IMR-90 (cell line): ENCODE data around the gene ATOH8. TPM values are rescaled to one million over a fixed set of nuclear protein-coding genes. Genes with fewer than 3 reads are reported as not detected.

Source experiments
- ATAC-seq: fragments of 200-7000 bp; cut with Tn5 transposase; 2 replicates; pipeline ENCODE4 v1.9.1; 2020; ENCODE audit warnings: low read depth, mild to moderate bottlenecking, moderate library complexity
- BruUV-seq: library from RNA; stranded (reverse); fragments of 400-500 nt; replicated peaks from 2 replicates; lab custom pipeline; 2021; lab: Mats Ljungman, UMichigan
- CTCF ChIA-PET: fragments of 300-600 bp; formaldehyde crosslinking; extraction: SDS; loops from one replicate; lab custom pipeline; 2021; ENCODE audit warnings: antibody characterized with exemption; lab: Yijun Ruan, JAX
- POLR2A ChIA-PET: fragments of 300-600 bp; sonication (Branson Sonifier 250); formaldehyde crosslinking; loops from one replicate; lab custom pipeline; 2022; ENCODE audit warnings: antibody characterized with exemption; ENCODE audit not compliant: unreplicated experiment; lab: Charles Lee
- DNase-seq: peaks from one replicate; pipeline ENCODE4 v3.0.0; 2013
- H2AFZ ChIP-seq: replicated peaks from 2 replicates; pipeline ENCODE3; 2013; ENCODE audit warnings: low read length, mild to moderate bottlenecking; ENCODE audit not compliant: poor library complexity
- H2AK5ac ChIP-seq: 2 replicates; pipeline ENCODE4 v1.6.1; 2013; ENCODE audit warnings: low read depth, low read length, inconsistent platforms
- H2AK9ac ChIP-seq: replicated peaks from 2 replicates; pipeline ENCODE3; 2013; ENCODE audit warnings: mild to moderate bottlenecking, low read depth, low read length, moderate library complexity; ENCODE audit not compliant: poor library complexity
- H2BK120ac ChIP-seq: 2 replicates; pipeline ENCODE4 v1.6.1; 2013; ENCODE audit warnings: low read depth, low read length, inconsistent platforms
- H2BK15ac ChIP-seq: 3 replicates; pipeline ENCODE4 v1.6.1; 2013; ENCODE audit warnings: low read depth, low read length, inconsistent platforms
- H2BK20ac ChIP-seq: 2 replicates; pipeline ENCODE4 v1.6.1; 2013; ENCODE audit warnings: low read depth, mild to moderate bottlenecking, inconsistent platforms, low read length, moderate library complexity
- H2BK5ac ChIP-seq: 2 replicates; pipeline ENCODE4 v1.6.1; 2013; ENCODE audit warnings: mild to moderate bottlenecking, low read depth, low read length, inconsistent platforms; ENCODE audit not compliant: poor library complexity, severe bottlenecking
- H3K14ac ChIP-seq: replicated peaks from 2 replicates; pipeline ENCODE4 v1.6.1; 2013; ENCODE audit warnings: low read depth, low read length, inconsistent platforms
- H3K18ac ChIP-seq: 2 replicates; pipeline ENCODE4 v1.6.1; 2013; ENCODE audit warnings: low read depth, low read length, control low read depth
- H3K23ac ChIP-seq: 2 replicates; pipeline ENCODE4 v1.6.1; 2013; ENCODE audit warnings: low read depth, low read length, inconsistent platforms
- H3K27ac ChIP-seq: 2 replicates; pipeline ENCODE4 v1.5.1; 2013; ENCODE audit warnings: mild to moderate bottlenecking, control low read depth, low read length; ENCODE audit not compliant: insufficient read depth
- H3K27me3 ChIP-seq: 2 replicates; pipeline ENCODE4 v1.6.1; 2013; ENCODE audit warnings: low read length; ENCODE audit not compliant: control insufficient read depth, insufficient read depth
- H3K36me3 ChIP-seq: 2 replicates; pipeline ENCODE4 v1.6.1; 2013; ENCODE audit warnings: low read length, mixed read lengths; ENCODE audit not compliant: control insufficient read depth, insufficient read depth
- H3K4ac ChIP-seq: 2 replicates; pipeline ENCODE4 v1.6.1; 2013; ENCODE audit warnings: low read depth, low read length, inconsistent platforms
- H3K4me1 ChIP-seq: 2 replicates; pipeline ENCODE4 v1.6.1; 2013; ENCODE audit warnings: low read length, mixed read lengths; ENCODE audit not compliant: control insufficient read depth, insufficient read depth
- H3K4me2 ChIP-seq: 2 replicates; pipeline ENCODE4 v1.6.1; 2013; ENCODE audit warnings: low read depth, mild to moderate bottlenecking, control low read depth, low read length, moderate library complexity
- H3K4me3 ChIP-seq: 2 replicates; pipeline ENCODE4 v1.5.1; 2013; ENCODE audit warnings: low read depth, mild to moderate bottlenecking, control low read depth, low read length, moderate library complexity; ENCODE audit not compliant: insufficient read depth
- H3K56ac ChIP-seq: 2 replicates; pipeline ENCODE4 v1.6.1; 2013; ENCODE audit warnings: low read length, inconsistent platforms; ENCODE audit not compliant: insufficient read depth; ENCODE audit errors: extremely low read depth
- H3K79me1 ChIP-seq, 2 experiments: 2 replicates each; pipeline ENCODE4 v1.6.1; 2013; ENCODE audit warnings: low read length in 2 of 2, inconsistent platforms in 1 of 2, low read depth in 1 of 2
- H3K9ac ChIP-seq: 2 replicates; pipeline ENCODE4 v1.6.1; 2013; ENCODE audit warnings: low read depth, low read length, control low read depth
- H3K9me1 ChIP-seq: 2 replicates; pipeline ENCODE4 v1.6.1; 2013; ENCODE audit warnings: low read length, inconsistent platforms; ENCODE audit not compliant: insufficient read depth
- H3K9me3 ChIP-seq: 2 replicates; pipeline ENCODE4 v1.6.1; 2013; ENCODE audit warnings: low read length; ENCODE audit not compliant: control insufficient read depth, insufficient read depth
- H4K20me1 ChIP-seq: 2 replicates; pipeline ENCODE4 v1.6.1; 2013; ENCODE audit warnings: low read length, inconsistent platforms; ENCODE audit not compliant: insufficient read depth
- H4K5ac ChIP-seq: 2 replicates; pipeline ENCODE4 v1.6.1; 2013; ENCODE audit warnings: mild to moderate bottlenecking, low read depth, low read length, control low read depth
- H4K8ac ChIP-seq, 2 experiments: 2 replicates each; pipeline ENCODE4 v1.6.1; 2013; ENCODE audit warnings: low read depth in 2 of 2, low read length in 2 of 2, control low read depth in 1 of 2, inconsistent platforms in 1 of 2
- H4K91ac ChIP-seq: 2 replicates; pipeline ENCODE4 v1.6.1; 2013; ENCODE audit warnings: low read depth, low read length, inconsistent platforms; ENCODE audit not compliant: insufficient read depth
- BHLHE40 ChIP-seq: fragments of 150-350 bp; IDR thresholded peaks from 2 replicates; pipeline ENCODE4 v1.6.1; 2016; ENCODE audit warnings: mild to moderate bottlenecking, low read depth, low read length
- CEBPB ChIP-seq: IDR thresholded peaks from 2 replicates; pipeline ENCODE4 v1.6.1; 2012; ENCODE audit warnings: low read depth, low read length, improper control_type of control experiment
- CHD1 ChIP-seq: IDR thresholded peaks from 2 replicates; pipeline ENCODE4 v1.6.1; 2012; ENCODE audit warnings: low read depth, low read length, improper control_type of control experiment
- CTCF ChIP-seq: conservative IDR thresholded peaks from 2 replicates; pipeline ENCODE4 v1.5.1; 2012; ENCODE audit warnings: mild to moderate bottlenecking, low read depth, low read length, improper control_type of control experiment
- FOS ChIP-seq: fragments of 150-350 bp; IDR thresholded peaks from 2 replicates; pipeline ENCODE4 v1.6.1; 2016; ENCODE audit warnings: low read depth, low read length
- MAFK ChIP-seq: IDR thresholded peaks from 2 replicates; pipeline ENCODE4 v1.6.1; 2012; ENCODE audit warnings: low read depth, low read length, improper control_type of control experiment
- MAZ ChIP-seq: IDR thresholded peaks from 2 replicates; pipeline ENCODE4 v1.6.1; 2012; ENCODE audit warnings: low read depth, mild to moderate bottlenecking, low read length, improper control_type of control experiment, moderate library complexity, borderline replicate concordance
- MXI1 ChIP-seq: IDR thresholded peaks from 2 replicates; pipeline ENCODE4 v1.6.1; 2012; ENCODE audit warnings: low read depth, mild to moderate bottlenecking, low read length, moderate library complexity, borderline replicate concordance
- NFE2L2 ChIP-seq: fragments of 150-350 bp; IDR thresholded peaks from 2 replicates; pipeline ENCODE4 v1.6.1; 2016; ENCODE audit warnings: low read depth, mild to moderate bottlenecking, low read length
- POLR2A ChIP-seq: IDR thresholded peaks from 2 replicates; pipeline ENCODE4 v1.6.1; 2012; ENCODE audit warnings: mild to moderate bottlenecking, low read depth, low read length
- RAD21 ChIP-seq: IDR thresholded peaks from 2 replicates; pipeline ENCODE4 v1.6.1; 2012; ENCODE audit warnings: low read length, improper control_type of control experiment
- RCOR1 ChIP-seq: IDR thresholded peaks from 2 replicates; pipeline ENCODE4 v1.6.1; 2012; ENCODE audit warnings: mild to moderate bottlenecking, low read length, improper control_type of control experiment; ENCODE audit not compliant: insufficient replicate concordance
- RFX5 ChIP-seq: IDR thresholded peaks from 2 replicates; pipeline ENCODE4 v1.8.0; 2012; ENCODE audit warnings: low read depth, mild to moderate bottlenecking, low read length, moderate library complexity
- SMC3 ChIP-seq: fragments of 150-350 bp; IDR thresholded peaks from 2 replicates; pipeline ENCODE4 v1.6.1; 2016; ENCODE audit warnings: low read depth, mild to moderate bottlenecking, antibody characterized with exemption, low read length, moderate library complexity
- USF2 ChIP-seq: fragments of 150-350 bp; IDR thresholded peaks from 2 replicates; pipeline ENCODE4 v1.6.1; 2017; ENCODE audit warnings: mild to moderate bottlenecking, antibody characterized with exemption, low read length, low read depth
- WGBS, 2 experiments: methylation state at CpG; one replicate each; pipeline versions ENCODE4 v1.1.5 to v1.1.7; 2013; ENCODE audit warnings: missing lambda C conversion rate in 2 of 2; ENCODE audit not compliant: insufficient read length in 1 of 2; ENCODE audit errors: extremely low coverage in 2 of 2; 5-methylcytosine and 5-hydroxymethylcytosine counted together
- dilution Hi-C: fragments of 300-500 bp; cut with HindIII; formaldehyde crosslinking; loops from one replicate; pipeline ENCODE4 v1.14.3; 2018; ENCODE audit warnings: low sequenced_read_pairs; ENCODE audit not compliant: unreplicated experiment
- in situ Hi-C: fragments of 300-500 bp; cut with MboI; formaldehyde crosslinking; loops from 3 replicates; pipeline ENCODE4 v1.14.3; 2019; ENCODE audit warnings: low sequenced_read_pairs, inconsistent platforms, mixed read lengths
- intact Hi-C: fragments of 100-400 bp; cut with micrococcal nuclease; formaldehyde crosslinking; loops from 2 replicates; pipeline ENCODE4 v1.10.0; 2022
- polyA plus RNA-seq, 3 experiments: library from polyadenylated mRNA; depleted of rRNA; stranded (reverse); fragments of >200 nt; gene quantifications; 2 replicates each; pipeline ENCODE4 v1.2.3, GENCODE V29; 2012; ENCODE audit warnings: low replicate concordance in 1 of 3
- total RNA-seq: library from RNA; depleted of rRNA; stranded (reverse); fragments of >200 nt; gene quantifications from 2 replicates; pipeline ENCODE4 v1.2.3, GENCODE V29; 2012
- TF ChIP-seq, protein P1 (sequence below): fragments of 150-350 bp; IDR thresholded peaks from 2 replicates; pipeline ENCODE4 v1.6.1; 2016; ENCODE audit warnings: low read depth, mild to moderate bottlenecking, low read length, moderate library complexity, borderline replicate concordance

Gene ATOH8
- total and polyA plus RNA-seq, 2 of the 4 experiments (the other 2 are of a cell fraction): 7.9 to 9.0 TPM

DNA sequence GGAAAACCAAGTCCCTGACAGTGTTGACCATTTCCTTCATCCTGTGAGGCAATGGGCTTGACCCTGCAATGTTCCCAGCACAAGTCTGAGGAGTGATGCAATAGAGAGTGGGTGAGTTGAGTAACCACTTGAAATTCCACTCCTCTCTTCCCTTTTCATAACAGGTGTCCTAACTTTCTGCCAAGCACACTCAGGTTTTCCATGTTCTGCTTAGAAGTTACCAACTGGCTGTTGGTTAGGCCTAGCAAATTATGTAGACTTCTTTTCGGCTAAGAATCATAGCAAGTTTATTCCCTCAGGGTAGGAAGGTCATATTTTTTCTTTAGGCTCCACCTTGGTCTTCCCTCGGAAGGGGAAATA lies 48.1 kb upstream of the ATOH8 start:
- no peaks in the 10 kb centered on the region for H3K9me1 ChIP-seq
- H3K79me1 ChIP-seq: no peaks in the 10 kb centered on the region
- peak overlapping the region; percentile 90 for H4K91ac ChIP-seq
- H3K23ac ChIP-seq: no peak overlapping the region
- peak overlapping the region; percentile 87; the same call in 1 of the 3 replicates for H2BK15ac ChIP-seq
- no peak overlapping the region for H3K4me2 ChIP-seq
- dilution Hi-C loops: no loop called here
- peak overlapping the region; percentile 67 for H2AK5ac ChIP-seq
- peak overlapping the region; percentile 20 for H2AK9ac ChIP-seq
- peaks cover 18% of the 10 kb centered on the region for H3K4me1 ChIP-seq
- no peak overlapping the region for H3K4me3 ChIP-seq
- peaks cover 2% of the 10 kb centered on the region; the same call in 1 of the 2 replicates for H4K20me1 ChIP-seq
- peak; percentile 68 for ATAC-seq
- in situ Hi-C loops: loop anchor here (5.0 kb wide), 1 partner anchor 58 kb away; no protein-coding TSS in a partner anchor
- WGBS, 2 experiments: no CpG with 5 or more reads among the region's 2 CpGs
- no peak overlapping the region for H3K18ac ChIP-seq
- ChIA-PET POLR2A (interaction anchor here (0.6 kb wide), 1 partner anchor 182 kb away, joined by 3 read pairs; no protein-coding TSS in a partner anchor), CTCF (interaction anchor here (1.0 to 2.2 kb wide), 2 partner anchors 27 to 68 kb away, joined by 4 to 7 read pairs; no protein-coding TSS in a partner anchor)
- no peak overlapping the region for H2BK5ac ChIP-seq
- TF ChIP-seq MAZ: peak; percentile 49; the same call in 1 of the 2 replicates
- TF ChIP-seq FOS: peak; percentile 52; the same call in 1 of the 2 replicates
- TF ChIP-seq MAFK: no peak
- TF ChIP-seq CTCF: no peak
- TF ChIP-seq, protein P1, sequence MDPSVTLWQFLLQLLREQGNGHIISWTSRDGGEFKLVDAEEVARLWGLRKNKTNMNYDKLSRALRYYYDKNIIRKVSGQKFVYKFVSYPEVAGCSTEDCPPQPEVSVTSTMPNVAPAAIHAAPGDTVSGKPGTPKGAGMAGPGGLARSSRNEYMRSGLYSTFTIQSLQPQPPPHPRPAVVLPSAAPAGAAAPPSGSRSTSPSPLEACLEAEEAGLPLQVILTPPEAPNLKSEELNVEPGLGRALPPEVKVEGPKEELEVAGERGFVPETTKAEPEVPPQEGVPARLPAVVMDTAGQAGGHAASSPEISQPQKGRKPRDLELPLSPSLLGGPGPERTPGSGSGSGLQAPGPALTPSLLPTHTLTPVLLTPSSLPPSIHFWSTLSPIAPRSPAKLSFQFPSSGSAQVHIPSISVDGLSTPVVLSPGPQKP: no peak
- TF ChIP-seq NFE2L2: no peak; the same call in 1 of the 2 replicates
- no peak for TF ChIP-seq RFX5
- no peak for TF ChIP-seq RAD21
- no peak for TF ChIP-seq CHD1
- peak; percentile 90 for TF ChIP-seq BHLHE40
- no peak for TF ChIP-seq SMC3
- TF ChIP-seq USF2: no peak
- 0 out of 2 replicates have a peak, but pooled peaks have one; percentile 13 for TF ChIP-seq MXI1
- peak; percentile 99 for TF ChIP-seq RCOR1
- TF ChIP-seq CEBPB: peak; percentile 100
- no peak for TF ChIP-seq POLR2A
- H2BK120ac ChIP-seq: peak overlapping the region; percentile 91
- no peak overlapping the region for H4K5ac ChIP-seq
- peak overlapping the region; percentile 90 for H3K4ac ChIP-seq
- H3K14ac ChIP-seq: no peak overlapping the region
- no TSS peak for BruUV-seq
- H3K9ac ChIP-seq: no peak overlapping the region
- no peak overlapping the region for H3K27ac ChIP-seq
- no peaks in the 10 kb centered on the region; the same call in 1 of the 2 replicates for H3K27me3 ChIP-seq
- peak overlapping the region; percentile 5 for H2AFZ ChIP-seq
- DNase-seq: peak; percentile 99
- peak overlapping the region in 1 of 2 experiments; percentile 15; a peak in 2 of 4 replicates for H4K8ac ChIP-seq
- H3K56ac ChIP-seq: no peak overlapping the region
- no peaks in the 10 kb centered on the region for H3K9me3 ChIP-seq
- H3K36me3 ChIP-seq: no peaks in the 10 kb centered on the region
- intact Hi-C loops: loop anchor here (5.0 kb wide), 1 partner anchor 283 kb away; no protein-coding TSS in a partner anchor
- H2BK20ac ChIP-seq: peak overlapping the region; percentile 92
